HEK293T (cell line): ENCODE data around the gene ARHGAP11B.

Experiments used
- BHLHE40 ChIP-seq: fragments of 450-650 bp; IDR thresholded peaks from 2 replicates; pipeline ENCODE4 v1.6.1; 2016; ENCODE audit warnings: mild to moderate bottlenecking, moderate library complexity, borderline replicate concordance
- CTBP1 ChIP-seq: fragments of 450-650 bp; IDR thresholded peaks from 2 replicates; pipeline ENCODE4 v1.6.1; 2016; ENCODE audit warnings: borderline replicate concordance
- ELF4 ChIP-seq: fragments of 450-650 bp; IDR thresholded peaks from 2 replicates; pipeline ENCODE4 v1.6.1; 2017; ENCODE audit warnings: antibody characterized with exemption
- FOXK2 ChIP-seq: fragments of 450-650 bp; IDR thresholded peaks from 2 replicates; pipeline ENCODE4 v1.6.1; 2016; ENCODE audit warnings: mild to moderate bottlenecking
- FOXM1 ChIP-seq: fragments of 450-650 bp; IDR thresholded peaks from 2 replicates; pipeline ENCODE4 v1.6.1; 2017; ENCODE audit warnings: mild to moderate bottlenecking, borderline replicate concordance
- HDGF ChIP-seq: fragments of 450-650 bp; IDR thresholded peaks from 2 replicates; pipeline ENCODE4 v1.6.1; 2017; ENCODE audit warnings: antibody characterized with exemption, borderline replicate concordance
- SP1 ChIP-seq: fragments of 450-650 bp; IDR thresholded peaks from 2 replicates; pipeline ENCODE4 v1.6.1; 2017
- TARDBP ChIP-seq: fragments of 450-650 bp; IDR thresholded peaks from 2 replicates; pipeline ENCODE4 v1.6.1; 2016

GRCh38 chr15:30671309-30671708, 45.4 kb downstream of the ARHGAP11B start:
- TF ChIP-seq FOXM1 (no peak), BHLHE40 (no peak), HDGF (no peak), TARDBP (no peak), SP1 (no peak), ELF4 (no peak), FOXK2 (no peak), CTBP1 (no peak)
